H9 (cell line): ENCODE data around the gene HAUS8. TPM values are rescaled to one million over a fixed set of nuclear protein-coding genes. Genes with fewer than 3 reads are reported as not detected.

Experiments used
- DNase-seq: peaks from one replicate; pipeline ENCODE4 v3.0.0-alpha.2; 2017
- H2AFZ ChIP-seq: one replicate; pipeline ENCODE4 v1.6.1; 2013; ENCODE audit warnings: mild to moderate bottlenecking, low read length, control low read depth, moderate library complexity
- H2AK5ac ChIP-seq: 2 replicates; pipeline ENCODE4 v1.6.1; 2013; ENCODE audit warnings: low read length, control low read depth, mixed read lengths; ENCODE audit not compliant: insufficient read length
- H2BK120ac ChIP-seq: one replicate; pipeline ENCODE4 v1.6.1; 2013; ENCODE audit warnings: low read depth, mild to moderate bottlenecking, low read length, control low read depth, inconsistent platforms; ENCODE audit not compliant: poor library complexity, severe bottlenecking
- H2BK12ac ChIP-seq: 2 replicates; pipeline ENCODE4 v1.6.1; 2013; ENCODE audit warnings: low read length, control low read depth, mixed read lengths, low read depth; ENCODE audit not compliant: insufficient read length
- H2BK15ac ChIP-seq: 2 replicates; pipeline ENCODE4 v1.6.1; 2013; ENCODE audit warnings: low read depth, low read length, control low read depth
- H2BK20ac ChIP-seq: one replicate; pipeline ENCODE4 v1.6.1; 2013; ENCODE audit warnings: low read depth, mild to moderate bottlenecking, low read length, control low read depth, inconsistent platforms; ENCODE audit not compliant: poor library complexity, severe bottlenecking
- H2BK5ac ChIP-seq: 2 replicates; pipeline ENCODE4 v1.6.1; 2013; ENCODE audit warnings: low read length, control low read depth, mixed read lengths; ENCODE audit not compliant: insufficient read length
- H3K14ac ChIP-seq: 2 replicates; pipeline ENCODE4 v1.6.1; 2013; ENCODE audit warnings: low read length, control low read depth; ENCODE audit not compliant: insufficient read depth
- H3K18ac ChIP-seq: 2 replicates; pipeline ENCODE4 v1.6.1; 2013; ENCODE audit warnings: low read depth, mild to moderate bottlenecking, mixed read lengths, low read length, control low read depth; ENCODE audit not compliant: insufficient read length
- H3K23ac ChIP-seq: 2 replicates; pipeline ENCODE4 v1.6.1; 2013; ENCODE audit warnings: low read length, control low read depth, mixed read lengths, low read depth; ENCODE audit not compliant: insufficient read length
- H3K23me2 ChIP-seq: 2 replicates; pipeline ENCODE4 v1.6.1; 2013; ENCODE audit warnings: low read depth, mild to moderate bottlenecking, mixed read lengths, low read length, control low read depth; ENCODE audit not compliant: insufficient read length, poor library complexity, severe bottlenecking
- H3K27ac ChIP-seq: 2 replicates; pipeline ENCODE4 v1.5.1; 2013; ENCODE audit warnings: low read length, control low read depth, mixed read lengths, low read depth; ENCODE audit not compliant: insufficient read length
- H3K27me3 ChIP-seq: 2 replicates; pipeline ENCODE4 v1.6.1; 2013; ENCODE audit warnings: low read length, control low read depth, inconsistent platforms; ENCODE audit not compliant: insufficient read depth
- H3K4ac ChIP-seq: 2 replicates; pipeline ENCODE4 v1.6.1; 2013; ENCODE audit warnings: low read depth, mild to moderate bottlenecking, control low read depth, inconsistent platforms, low read length, moderate library complexity
- H3K4me1 ChIP-seq: 2 replicates; pipeline ENCODE4 v1.6.1; 2013; ENCODE audit warnings: low read length, control low read depth, inconsistent platforms; ENCODE audit not compliant: insufficient read depth
- H3K4me2 ChIP-seq: 2 replicates; pipeline ENCODE4 v1.6.1; 2013; ENCODE audit warnings: low read length, control low read depth, mixed read lengths; ENCODE audit not compliant: insufficient read length, insufficient read depth
- H3K56ac ChIP-seq: 2 replicates; pipeline ENCODE4 v1.6.1; 2013; ENCODE audit warnings: low read depth, mild to moderate bottlenecking, mixed read lengths, low read length, control low read depth; ENCODE audit not compliant: insufficient read length
- H3K79me1 ChIP-seq: 2 replicates; pipeline ENCODE4 v1.6.1; 2013; ENCODE audit warnings: low read depth, mild to moderate bottlenecking, moderate library complexity, low read length, control low read depth, inconsistent platforms; ENCODE audit not compliant: insufficient read depth, poor library complexity, severe bottlenecking
- H3K79me2 ChIP-seq: 2 replicates; pipeline ENCODE4 v1.6.1; 2013; ENCODE audit warnings: low read length, control low read depth, inconsistent platforms; ENCODE audit not compliant: insufficient read depth
- H3K9ac ChIP-seq: 2 replicates; pipeline ENCODE4 v1.6.1; 2013; ENCODE audit warnings: low read length, control low read depth, mixed read lengths; ENCODE audit not compliant: insufficient read length; ENCODE audit errors: extremely low read depth
- H3K9me3 ChIP-seq: one replicate; pipeline ENCODE4 v1.6.1; 2013; ENCODE audit warnings: low read depth, low read length, inconsistent platforms; ENCODE audit not compliant: control insufficient read depth
- H3T11ph ChIP-seq: one replicate; pipeline ENCODE4 v1.6.1; 2013; ENCODE audit warnings: mild to moderate bottlenecking, low read length, control low read depth, inconsistent platforms
- H4K20me1 ChIP-seq: one replicate; pipeline ENCODE4 v1.6.1; 2013; ENCODE audit not compliant: control insufficient read depth, insufficient read length, insufficient read depth
- H4K5ac ChIP-seq: 2 replicates; pipeline ENCODE4 v1.6.1; 2013; ENCODE audit warnings: low read depth, mild to moderate bottlenecking, mixed read lengths, low read length, control low read depth; ENCODE audit not compliant: insufficient read length
- H4K8ac ChIP-seq: replicated peaks from 2 replicates; pipeline ENCODE4 v1.6.1; 2013; ENCODE audit warnings: low read length, control low read depth, mixed read lengths, low read depth; ENCODE audit not compliant: insufficient read length
- H4K91ac ChIP-seq: 2 replicates; pipeline ENCODE4 v1.6.1; 2013; ENCODE audit warnings: low read depth, mild to moderate bottlenecking, moderate library complexity, mixed read lengths, low read length, control low read depth; ENCODE audit not compliant: insufficient read length
- H3K27ac Mint-ChIP-seq, 3 experiments: 2 replicates in 2 of 3; 3 replicates in 1 of 3; pipeline ENCODE4 v1.8.0; 2020 to 2021; ENCODE audit warnings: mixed read lengths in 3 of 3, mild to moderate bottlenecking in 1 of 3, moderate library complexity in 1 of 3
- H3K27me3 Mint-ChIP-seq: 2 replicates; pipeline ENCODE4 v1.8.0; 2021; ENCODE audit warnings: low read depth, mild to moderate bottlenecking, moderate library complexity, mixed read lengths
- H3K36me3 Mint-ChIP-seq, 3 experiments: 2 replicates in 2 of 3; 3 replicates in 1 of 3; pipeline ENCODE4 v1.8.0; 2020 to 2021; ENCODE audit warnings: low read depth in 3 of 3, mixed read lengths in 3 of 3; ENCODE audit not compliant: insufficient read depth in 1 of 3
- H3K4me1 Mint-ChIP-seq, 2 experiments: 2 replicates each; pipeline ENCODE4 v1.8.0; 2020; ENCODE audit warnings: mixed read lengths in 2 of 2
- H3K4me3 Mint-ChIP-seq, 2 experiments: 2 replicates in 1 of 2; 3 replicates in 1 of 2; pipeline ENCODE4 v1.8.0; 2020 to 2021; ENCODE audit warnings: mild to moderate bottlenecking in 2 of 2, mixed read lengths in 2 of 2, moderate library complexity in 1 of 2
- H3K9me3 Mint-ChIP-seq, 2 experiments: 2 replicates in 1 of 2; 3 replicates in 1 of 2; pipeline ENCODE4 v1.8.0; 2020; ENCODE audit warnings: mild to moderate bottlenecking in 2 of 2, mixed read lengths in 2 of 2, moderate library complexity in 1 of 2
- CTCF ChIP-seq: fragments of 200-600 bp; sonication (generic); conservative IDR thresholded peaks from 3 replicates; pipeline ENCODE4 v1.8.0; 2021; ENCODE audit warnings: antibody characterized with exemption, mild to moderate bottlenecking
- WGBS: extraction: QIAGEN DNeasy Blood & Tissue Kit; methylation state at CpG from one replicate; pipeline ENCODE4 v1.1.7; 2013; ENCODE audit warnings: missing lambda C conversion rate, low lambda C conversion rate, mixed read lengths; ENCODE audit not compliant: insufficient read length; ENCODE audit errors: extremely low coverage; 5-methylcytosine and 5-hydroxymethylcytosine counted together
- total RNA-seq: library from RNA; stranded (reverse); gene quantifications from 2 replicates; pipeline ENCODE4 v1.2.1, GENCODE V29; 2021

The HAUS8 gene
- total RNA-seq, 1 experiment from 2014 or later = 27.8 TPM

- H3K56ac ChIP-seq = no peak overlapping the region
- no CpG with 5 or more reads among the region's 7 CpGs for WGBS
- Mint-ChIP-seq H3K27me3 (peaks cover 1% of the 10 kb centered on the region; the same call in 1 of the 2 replicates), H3K36me3 (peaks cover 8 to 25% (median 17%) of the 10 kb centered on the region in 3 experiments), H3K27ac (no peak overlapping the region), H3K9me3 (peaks cover 5 to 7% of the 10 kb centered on the region in 2 experiments), H3K4me3 (no peak overlapping the region), H3K4me1 (peaks cover 5 to 6% of the 10 kb centered on the region in 2 experiments)
- H3K23me2 ChIP-seq = no peaks in the 10 kb centered on the region
- no peak overlapping the region for H3K14ac ChIP-seq
- no peak overlapping the region for H3T11ph ChIP-seq
- H4K5ac ChIP-seq = no peak overlapping the region
- no peak overlapping the region for H2BK5ac ChIP-seq
- no peak overlapping the region for H2BK20ac ChIP-seq
- no peak for TF ChIP-seq CTCF
- no peak overlapping the region for H3K23ac ChIP-seq
- H2AK5ac ChIP-seq = no peak overlapping the region
- H3K9me3 ChIP-seq = no peaks in the 10 kb centered on the region
- DNase-seq = no peak
- H3K27ac ChIP-seq = no peak overlapping the region
- no peak overlapping the region for H2BK15ac ChIP-seq
- H3K4ac ChIP-seq = no peak overlapping the region
- H3K18ac ChIP-seq = no peak overlapping the region
- no peak overlapping the region for H3K4me2 ChIP-seq
- H2BK12ac ChIP-seq = no peak overlapping the region
- H3K79me2 ChIP-seq = no peaks in the 10 kb centered on the region
- no peaks in the 10 kb centered on the region for H3K4me1 ChIP-seq
- no peaks in the 10 kb centered on the region for H3K79me1 ChIP-seq
- no peak overlapping the region for H3K9ac ChIP-seq
- no peak overlapping the region for H2BK120ac ChIP-seq
- no peaks in the 10 kb centered on the region for H3K27me3 ChIP-seq
- H4K8ac ChIP-seq = no peak overlapping the region
- H4K91ac ChIP-seq = no peak overlapping the region
- H2AFZ ChIP-seq = no peak overlapping the region
- H4K20me1 ChIP-seq = no peaks in the 10 kb centered on the region
Measured at GRCh38 chr19:17002455-17002854, 72.8 kb downstream of the HAUS8 start.
